GM23248 (cell line): ENCODE results near the gene PPP4R1. TPM values are rescaled to one million over a fixed set of nuclear protein-coding genes. Genes with fewer than 3 reads are reported as not detected.
A peak's percentile ranks its signal among the peaks of the same experiment; 100 is the strongest.

ENCODE experiments used
- DNase-seq: peaks from one replicate; pipeline ENCODE4 v3.0.0-alpha.2; 2015
- H2AFZ ChIP-seq: fragments of 200-600 bp; sonication (generic); 2 replicates; pipeline ENCODE4 v1.6.1; 2016; ENCODE audit warnings: antibody characterized with exemption
- H3F3A ChIP-seq: fragments of 200-600 bp; sonication (generic); 2 replicates; pipeline ENCODE4 v1.6.1; 2016; ENCODE audit warnings: mild to moderate bottlenecking, antibody characterized with exemption, mixed run types; ENCODE audit not compliant: insufficient read depth
- H3K27ac ChIP-seq: fragments of 200-600 bp; sonication (generic); 2 replicates; pipeline ENCODE4 v1.5.1; 2016; ENCODE audit warnings: mild to moderate bottlenecking
- H3K27me3 ChIP-seq: fragments of 200-600 bp; sonication (generic); replicated peaks from 2 replicates; pipeline ENCODE4 v1.6.1; 2016; ENCODE audit warnings: mild to moderate bottlenecking; ENCODE audit not compliant: insufficient read depth
- H3K36me3 ChIP-seq: fragments of 200-600 bp; sonication (generic); 2 replicates; pipeline ENCODE4 v1.6.1; 2016; ENCODE audit warnings: low read depth, mild to moderate bottlenecking
- H3K4me1 ChIP-seq: fragments of 200-600 bp; sonication (generic); 2 replicates; pipeline ENCODE4 v1.6.1; 2016; ENCODE audit warnings: mild to moderate bottlenecking; ENCODE audit not compliant: insufficient read depth
- H3K4me2 ChIP-seq: fragments of 200-600 bp; sonication (generic); one replicate; pipeline ENCODE4 v1.6.1; 2016; ENCODE audit warnings: mild to moderate bottlenecking; ENCODE audit not compliant: unreplicated experiment
- H3K4me3 ChIP-seq: fragments of 200-600 bp; sonication (generic); 2 replicates; pipeline ENCODE4 v1.5.1; 2016; ENCODE audit warnings: mild to moderate bottlenecking
- H3K79me2 ChIP-seq: fragments of 200-600 bp; sonication (generic); 2 replicates; pipeline ENCODE4 v1.6.1; 2016; ENCODE audit warnings: mild to moderate bottlenecking; ENCODE audit not compliant: insufficient read depth
- H3K9ac ChIP-seq: fragments of 200-600 bp; sonication (generic); 2 replicates; pipeline ENCODE4 v1.6.1; 2016; ENCODE audit warnings: mild to moderate bottlenecking
- H3K9me2 ChIP-seq: fragments of 200-600 bp; sonication (generic); 2 replicates; pipeline ENCODE4 v1.6.1; 2016; ENCODE audit warnings: mixed run types, mild to moderate bottlenecking, moderate library complexity; ENCODE audit not compliant: insufficient read depth
- H3K9me3 ChIP-seq: fragments of 200-600 bp; sonication (generic); one replicate; pipeline ENCODE4 v1.6.1; 2017; ENCODE audit warnings: low read depth
- H4K20me1 ChIP-seq: fragments of 200-600 bp; sonication (generic); 2 replicates; pipeline ENCODE4 v1.6.0; 2016; ENCODE audit not compliant: insufficient read depth
- EZH2 ChIP-seq: fragments of 200-600 bp; sonication (generic); IDR thresholded peaks from 2 replicates; pipeline ENCODE4 v1.6.1; 2018; ENCODE audit warnings: antibody characterized with exemption, mild to moderate bottlenecking; ENCODE audit not compliant: insufficient read depth, poor library complexity, severe bottlenecking
- EZH2phosphoT487 ChIP-seq: fragments of 200-600 bp; sonication (generic); IDR thresholded peaks from 2 replicates; pipeline ENCODE4 v1.6.1; 2018; ENCODE audit warnings: antibody characterized with exemption, moderate library complexity, mild to moderate bottlenecking, low read depth; ENCODE audit not compliant: insufficient read depth
- WGBS, 2 experiments: methylation state at CpG; one replicate each; pipeline ENCODE4 v1.1.6; 2015 to 2017; ENCODE audit warnings: low lambda C conversion rate in 2 of 2, low coverage in 1 of 2; ENCODE audit errors: missing lambda C conversion rate in 2 of 2; 5-methylcytosine and 5-hydroxymethylcytosine counted together
- in situ Hi-C: fragments of 300-500 bp; cut with MboI; formaldehyde crosslinking; loops from 2 replicates; pipeline ENCODE4 v1.15.0; 2020
- polyA plus RNA-seq: library from polyadenylated mRNA; unstranded; fragments of >200 nt; fragmentation: Nextera tagmentation; extraction: Ambion mirVana; gene quantifications from 2 replicates; pipeline ENCODE4 v1.2.1, GENCODE V29; 2016
- small RNA-seq: library from RNA; depleted of rRNA; stranded (forward); fragments of <200 nt; gene quantifications from one replicate; pipeline ENCODE3, GENCODE V24; 2014; ENCODE audit warnings: low read depth, low replicate concordance
- total RNA-seq: library from RNA; depleted of rRNA; stranded (reverse); fragments of >200 nt; shearing (Covaris generic); gene quantifications from 2 replicates; pipeline ENCODE4 v1.2.3, GENCODE V29; 2014; rRNA removed

The PPP4R1 gene
- total and polyA plus RNA-seq, 2 experiments from 2014 or later, result 33.0 to 97.9 TPM

GRCh38 chr18:9508446-9509025 is 105.8 kb downstream of the PPP4R1 start:
- no peak overlapping the region for H3K27ac ChIP-seq
- no peak overlapping the region for H3K9ac ChIP-seq
- H3K4me2 ChIP-seq, result no peak overlapping the region
- no peak for TF ChIP-seq EZH2
- no peak for TF ChIP-seq EZH2phosphoT487
- DNase-seq, result no peak
- H3K79me2 ChIP-seq, result peaks cover 99% of the 10 kb centered on the region
- H4K20me1 ChIP-seq, result peaks cover 7% of the 10 kb centered on the region; the same call in 1 of the 2 replicates
- H2AFZ ChIP-seq, result no peak overlapping the region
- in situ Hi-C loops, result no loop called here
- peaks cover 1% of the 10 kb centered on the region for H3F3A ChIP-seq
- H3K9me2 ChIP-seq, result no peaks in the 10 kb centered on the region
- no peak overlapping the region for H3K4me3 ChIP-seq
- 0 out of 2 replicates have a peak, but pooled peaks cover 6% of the 10 kb centered on the region for H3K4me1 ChIP-seq
- no peaks in the 10 kb centered on the region for H3K27me3 ChIP-seq
- 89 to 96% methylated on average over 2 of the region's 2 CpGs for WGBS, 2 experiments
- H3K36me3 ChIP-seq, result no peaks in the 10 kb centered on the region
- no peaks in the 10 kb centered on the region for H3K9me3 ChIP-seq

- H3K27ac ChIP-seq, result no peak overlapping the region
- H3K9ac ChIP-seq, result no peak overlapping the region
- H3K79me2 ChIP-seq, result peaks cover 100% of the 10 kb centered on the region
- H4K20me1 ChIP-seq, result peaks cover 7% of the 10 kb centered on the region; the same call in 1 of the 2 replicates
- no peak overlapping the region for H3K4me3 ChIP-seq
- no peak for DNase-seq
- no peaks in the 10 kb centered on the region for H3K9me3 ChIP-seq
- no peaks in the 10 kb centered on the region for H3K9me2 ChIP-seq
- H3K36me3 ChIP-seq, result no peaks in the 10 kb centered on the region
- no peak overlapping the region for H2AFZ ChIP-seq
- in situ Hi-C loops, result no loop called here
- 92 to 96% methylated on average over 2 of the region's 2 CpGs for WGBS, 2 experiments
- no peak overlapping the region for H3K4me2 ChIP-seq
- TF ChIP-seq EZH2, result no peak
- no peak for TF ChIP-seq EZH2phosphoT487
- no peaks in the 10 kb centered on the region for H3F3A ChIP-seq
- 0 out of 2 replicates have a peak, but pooled peaks cover 6% of the 10 kb centered on the region for H3K4me1 ChIP-seq
- H3K27me3 ChIP-seq, result no peaks in the 10 kb centered on the region
Observed at GRCh38 chr18:9507565-9508088, 106.7 kb downstream of the PPP4R1 start.

GRCh38 chr18:9506046-9506792 is 108.1 kb downstream of the PPP4R1 start:
- no peaks in the 10 kb centered on the region for H3K36me3 ChIP-seq
- no peak overlapping the region for H3K4me3 ChIP-seq
- TF ChIP-seq EZH2 (no peak), EZH2phosphoT487 (no peak)
- no peaks in the 10 kb centered on the region for H3K27me3 ChIP-seq
- no peak overlapping the region for H2AFZ ChIP-seq
- H3K27ac ChIP-seq, result no peak overlapping the region
- no peaks in the 10 kb centered on the region for H3K9me3 ChIP-seq
- H3K9me2 ChIP-seq, result no peaks in the 10 kb centered on the region
- H3K4me2 ChIP-seq, result no peak overlapping the region
- peak; percentile 21 for DNase-seq
- 0 out of 2 replicates have a peak, but pooled peaks cover 6% of the 10 kb centered on the region for H3K4me1 ChIP-seq
- peaks cover 7% of the 10 kb centered on the region; the same call in 1 of the 2 replicates for H4K20me1 ChIP-seq
- peaks cover 100% of the 10 kb centered on the region for H3K79me2 ChIP-seq
- no peak overlapping the region for H3K9ac ChIP-seq
- in situ Hi-C loops, result no loop called here
- 73 to 76% methylated on average over 4 of the region's 4 CpGs for WGBS, 2 experiments
- H3F3A ChIP-seq, result no peaks in the 10 kb centered on the region

Small RNA genes within 50 kb of the gene (small RNA-seq; reads per million reads assigned to genes)
- not detected for gene RNU2-27P
- gene RNU6-903P, result not detected

Other genes with a start within 250 kb of the PPP4R1 start
- gene RALBP1, start 139.0 kb downstream of the PPP4R1 start, total RNA-seq, result 83.9 and 90.4 TPM in 2 replicates
- gene RALBP1, start 139.0 kb downstream of the PPP4R1 start, polyA plus RNA-seq, result 44.7 and 49.9 TPM in 2 replicates
- 40.5 and 49.2 TPM in 2 replicates for gene RAB31, start 93.7 kb upstream of the PPP4R1 start, total RNA-seq
- gene RAB31, start 93.7 kb upstream of the PPP4R1 start, polyA plus RNA-seq, result 144 and 162 TPM in 2 replicates